Adrenal gland (tissue), 12 donors: ENCODE results near the gene TMEM229B. TPM values are rescaled to one million over a fixed set of nuclear protein-coding genes. Genes with fewer than 3 reads are reported as not detected.

Experiments
- DNase-seq, 7 donors: peaks; one replicate each; pipeline ENCODE4 v3.0.0-alpha.2; 2019 to 2020
- H3K27ac ChIP-seq, 5 donors: fragments of 200-600 bp; sonication (generic) in 4 of 5; 1 replicate in 3 of 5; 2 replicates in 2 of 5; pipeline versions ENCODE4 v1.5.1 to v1.8.0; 2016 to 2020; ENCODE audit warnings: mild to moderate bottlenecking in 1 of 5
- H3K27me3 ChIP-seq: fragments of 200-600 bp; 2 replicates; pipeline ENCODE4 v1.8.0; 2021
- H3K36me3 ChIP-seq, 2 donors: fragments of 200-600 bp; replicated peaks in 1 of 2; 1 replicate in 1 of 2; 2 replicates in 1 of 2; pipeline versions ENCODE4 v1.5.1 to v1.8.0; 2018 to 2022
- H3K4me1 ChIP-seq, 2 donors: fragments of 200-600 bp; replicated peaks in 1 of 2; 1 replicate in 1 of 2; 2 replicates in 1 of 2; pipeline versions ENCODE4 v1.5.1 to v1.8.0; 2018 to 2021
- H3K4me3 ChIP-seq, 4 donors: fragments of 200-600 bp; sonication (generic) in 3 of 4; one replicate each; pipeline ENCODE4 v1.5.1; 2016 to 2018
- H3K9me3 ChIP-seq, 3 donors: fragments of 200-600 bp; sonication (generic) in 1 of 3; replicated peaks in 1 of 3; 1 replicate in 2 of 3; 2 replicates in 1 of 3; pipeline versions ENCODE4 v1.5.1 to v1.8.0; 2016 to 2021
- CTCF ChIP-seq, 6 experiments: fragments of 450-650 bp in 4 of 6; fragments of 200-600 bp in 2 of 6; sonication (generic) in 1 of 6; IDR thresholded peaks; 1 replicate in 5 of 6; 2 replicates in 1 of 6; pipeline versions ENCODE4 v1.5.1 to v1.8.0; 2016 to 2021; ENCODE audit warnings: antibody characterized with exemption in 6 of 6, mild to moderate bottlenecking in 2 of 6, moderate library complexity in 1 of 6
- POLR2A ChIP-seq, 2 donors: fragments of 450-650 bp; IDR thresholded peaks; one replicate each; pipeline ENCODE4 v1.6.1; 2017; ENCODE audit warnings: antibody characterized with exemption in 2 of 2, mild to moderate bottlenecking in 2 of 2, moderate library complexity in 1 of 2
- WGBS, 4 donors: extraction: QIAGEN DNeasy Blood & Tissue Kit in 2 of 4; methylation state at CpG; one replicate each; pipeline versions ENCODE4 v1.1.5 to v1.1.7; 2013 to 2017; 5-methylcytosine and 5-hydroxymethylcytosine counted together
- intact Hi-C, 2 donors: fragments of 100-400 bp; cut with DNase I; formaldehyde crosslinking; loops; one replicate each; pipeline versions ENCODE4 v1.14.1 to v1.15.0; 2022 to 2023
- polyA plus RNA-seq, 3 donors: library from polyadenylated mRNA; stranded (reverse); fragments of 200-250 nt in 2 of 3; fragments of 350-450 nt in 1 of 3; fragmentation: Illumina TruSeq in 1 of 3; extraction: RNeasy Lipid Tissue Mini Kit (QIAGEN cat#74804) in 1 of 3; gene quantifications; one replicate each; pipeline ENCODE4 v1.2.3, GENCODE V29; 2013 to 2014
- total RNA-seq, 9 donors: library from RNA; depleted of rRNA in 4 of 9; stranded (reverse); fragments of >200 nt in 4 of 9; fragments of 120-200 nt in 1 of 9; fragmentation: NEBNext Ultra II Directional in 1 of 9; extraction: Animal tissue kit (Norgen Biotek cat#: 25700) in 1 of 9; gene quantifications; one replicate each; pipeline versions ENCODE4 v1.1.0 to v1.2.4, GENCODE V29; 2013 to 2023
- donor health status: healthy with polysubstance abuse.
- donor health status: Bipolar disorder and iron deficiency.
- donor health status: DM: yes; HTN: yes; CAD: no.
- donor health status: DM: no; HTN: no; CAD: no.
- donor health status: DM: no; HTN: no; CAD: no.
- donor health status: DM: yes; HTN: yes; CAD: no.

Gene TMEM229B
- total and polyA plus RNA-seq, 12 donors = 5.7 to 63.9 (median 32.7) TPM

DNA sequence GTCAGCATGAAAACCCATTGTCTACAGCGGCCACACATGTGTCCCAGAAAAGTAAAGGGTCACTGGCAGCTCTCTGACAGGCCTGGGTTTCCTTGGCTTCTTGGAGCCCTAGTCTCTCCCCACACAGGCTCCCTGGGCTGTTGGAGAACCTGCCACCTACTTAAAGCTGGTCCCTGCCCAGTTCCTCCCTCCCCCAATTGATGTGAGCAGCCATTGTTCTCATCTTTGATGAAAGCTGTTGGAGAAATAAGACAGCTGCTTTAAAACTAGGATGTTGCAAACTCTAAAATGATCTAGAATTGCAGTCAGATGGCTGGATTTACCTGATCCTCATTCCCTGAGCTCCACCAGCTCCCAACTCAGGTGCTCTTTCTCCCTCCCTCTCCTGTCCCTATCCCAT is 39.8 kb upstream of the TMEM229B start:
- no peak for TF ChIP-seq CTCF (IDR thresholded peaks at IDR 0.05)
- TF ChIP-seq POLR2A (IDR thresholded peaks at IDR 0.05) = no peak
- no peak for DNase-seq
- intact Hi-C loops = loop anchor here (5.0 kb wide), 1 partner anchor 44 kb away; no protein-coding TSS in a partner anchor
- Histone ChIP-seq H3K9me3 (no peaks in the 10 kb centered on the region), H3K27ac (no peak overlapping the region), H3K4me1 (no peaks in the 10 kb centered on the region), H3K36me3 (no peaks in the 10 kb centered on the region), H3K4me3 (no peak overlapping the region), H3K27me3 (no peaks in the 10 kb centered on the region)
- 80 to 100% (median 94%) methylated on average over 1 of the region's 1 CpG for WGBS, 4 donors

DNA sequence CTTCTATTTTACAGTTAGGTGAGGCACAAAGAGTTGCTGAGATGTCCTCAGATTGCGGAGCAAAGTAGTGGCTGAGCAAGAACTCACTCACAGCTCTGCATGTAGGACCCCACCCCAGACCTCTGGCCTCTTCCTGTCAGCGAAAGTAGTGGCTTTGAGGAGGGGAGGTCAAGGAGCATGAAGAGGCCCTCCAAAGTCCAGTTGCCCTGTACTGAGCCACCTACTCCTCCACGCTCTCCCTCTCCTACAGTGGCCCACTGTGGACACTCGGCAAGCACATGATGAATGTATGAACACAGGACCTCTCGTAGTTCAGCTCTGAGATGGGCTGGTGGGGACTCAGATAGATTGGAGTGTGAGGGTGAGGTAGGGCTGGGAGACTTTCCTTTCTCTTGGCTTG is 39.2 kb upstream of the TMEM229B start:
- 85 to 98% (median 86%) methylated on average over 5 of the region's 5 CpGs for WGBS, 4 donors
- no peak for DNase-seq

GRCh38 chr14:67526676-67527459 is 38.3 kb upstream of the TMEM229B start:
- WGBS, 4 donors = 78 to 87% (median 81%) methylated on average over 6 to 8 of the region's 8 CpGs
- TF ChIP-seq POLR2A (IDR thresholded peaks at IDR 0.05) (no peak), CTCF (IDR thresholded peaks at IDR 0.05) (peak; percentile 53 to 97 (median 80))
- peak; percentile 55 to 84 (median 70) for DNase-seq
- Histone ChIP-seq H3K27me3 (no peaks in the 10 kb centered on the region), H3K9me3 (no peaks in the 10 kb centered on the region), H3K4me3 (no peak overlapping the region), H3K27ac (peak overlapping the region in 1 of 5 donors; percentile 8), H3K36me3 (no peaks in the 10 kb centered on the region), H3K4me1 (no peaks in the 10 kb centered on the region)
- intact Hi-C loops = loop anchor here (5.0 kb wide), 1 partner anchor 45 kb away; no protein-coding TSS in a partner anchor

More for the DNA sequence above, 39.2 kb upstream of the TMEM229B start:
- Histone ChIP-seq H3K27ac (no peak overlapping the region), H3K4me1 (no peaks in the 10 kb centered on the region), H3K4me3 (no peak overlapping the region), H3K27me3 (no peaks in the 10 kb centered on the region), H3K36me3 (no peaks in the 10 kb centered on the region), H3K9me3 (no peaks in the 10 kb centered on the region)
- TF ChIP-seq POLR2A (IDR thresholded peaks at IDR 0.05) (no peak), CTCF (IDR thresholded peaks at IDR 0.05) (no peak)
- intact Hi-C loops = loop anchor here (5.0 kb wide), 1 partner anchor 45 kb away; no protein-coding TSS in a partner anchor

DNA sequence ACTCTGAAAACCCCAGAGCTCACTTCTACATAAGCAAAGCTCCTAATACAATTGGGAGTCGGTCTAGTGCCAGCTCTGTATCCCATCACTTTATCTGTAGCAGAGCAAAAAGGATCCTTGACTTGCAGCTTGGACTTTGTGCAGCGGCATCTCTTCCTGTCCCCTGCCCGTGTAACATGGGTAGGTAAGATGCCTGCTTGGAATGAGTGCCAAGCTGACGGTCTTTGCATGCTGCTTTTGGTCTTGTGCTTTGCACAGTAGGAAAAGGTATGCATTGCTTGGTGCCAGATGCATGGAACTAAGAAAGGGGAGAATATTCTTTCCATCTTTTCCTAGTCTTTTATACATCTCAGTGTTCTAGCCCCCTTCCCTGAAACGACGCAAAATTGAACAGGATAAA is 37.7 kb upstream of the TMEM229B start:
- 56 to 74% (median 65%) methylated on average over 5 to 6 of the region's 6 CpGs for WGBS, 4 donors
- intact Hi-C loops = loop anchor here (5.0 kb wide), 1 partner anchor 46 kb away; no protein-coding TSS in a partner anchor

More for the DNA sequence above, 37.7 kb upstream of the TMEM229B start:
- Histone ChIP-seq H3K9me3 (no peaks in the 10 kb centered on the region), H3K27me3 (no peaks in the 10 kb centered on the region), H3K36me3 (no peaks in the 10 kb centered on the region), H3K4me3 (no peak overlapping the region), H3K4me1 (no peaks in the 10 kb centered on the region), H3K27ac (no peak overlapping the region)
- TF ChIP-seq POLR2A (IDR thresholded peaks at IDR 0.05) (no peak), CTCF (IDR thresholded peaks at IDR 0.05) (no peak)
- DNase-seq = no peak
